Naive thymus-derived CD8-positive, alpha-beta T cell (primary cell): ENCODE data around the gene NES. TPM values are rescaled to one million over a fixed set of nuclear protein-coding genes. Genes with fewer than 3 reads are reported as not detected.

Experiments
- ATAC-seq, 2 donors: fragments of 150-1000 bp; cut with Tn5 transposase in 1 of 2; sonication (Bioruptor Pico), chemical (Tn5 transposase) in 1 of 2; 1 replicate in 1 of 2; 2 replicates in 1 of 2; pipeline ENCODE4 v1.10.0; 2021; ENCODE audit warnings: mild to moderate bottlenecking in 2 of 2, moderate library complexity in 2 of 2
- POLR2A ChIA-PET: fragments of 350-600 bp; sonication (Branson Sonifier 250); formaldehyde crosslinking; loops from one replicate; lab custom pipeline; 2021; ENCODE audit warnings: antibody characterized with exemption; lab: Charles Lee
- DNase-seq, 10 donors: peaks; one replicate each; pipeline versions ENCODE4 v3.0.0 to v3.0.0-alpha.2; 2020 to 2022
- H3K27ac Mint-ChIP-seq, 10 donors: one replicate each; pipeline ENCODE4 v1.8.0; 2020 to 2022; ENCODE audit warnings: mild to moderate bottlenecking in 10 of 10, mixed read lengths in 10 of 10, moderate library complexity in 4 of 10, inconsistent platforms in 1 of 10
- H3K27me3 Mint-ChIP-seq, 5 donors: one replicate each; pipeline ENCODE4 v1.8.0; 2021 to 2022; ENCODE audit warnings: mixed read lengths in 5 of 5
- H3K36me3 Mint-ChIP-seq, 3 donors: one replicate each; pipeline ENCODE4 v1.8.0; 2020 to 2022; ENCODE audit warnings: mixed read lengths in 3 of 3, mild to moderate bottlenecking in 2 of 3, inconsistent platforms in 1 of 3
- H3K4me1 Mint-ChIP-seq, 4 donors: one replicate each; pipeline ENCODE4 v1.8.0; 2021 to 2022; ENCODE audit warnings: mixed read lengths in 4 of 4
- H3K4me3 Mint-ChIP-seq, 10 donors: one replicate each; pipeline ENCODE4 v1.8.0; 2020 to 2022; ENCODE audit warnings: mild to moderate bottlenecking in 10 of 10, mixed read lengths in 10 of 10, moderate library complexity in 6 of 10, inconsistent platforms in 1 of 10
- H3K9me3 Mint-ChIP-seq, 9 donors: one replicate each; pipeline ENCODE4 v1.8.0; 2020 to 2022; ENCODE audit warnings: mixed read lengths in 9 of 9, mild to moderate bottlenecking in 3 of 9, inconsistent platforms in 1 of 9, moderate library complexity in 1 of 9
- polyA plus RNA-seq, 3 donors: library from polyadenylated mRNA; unstranded; fragments of 300-500 nt; fragmentation: Illumina TruSeq; gene quantifications; one replicate each; pipeline ENCODE4 v1.2.3, GENCODE V29; 2021
- total RNA-seq, 8 experiments: library from RNA in 2 of 8; stranded (reverse) in 2 of 8; gene quantifications; one replicate each; pipeline ENCODE4 v1.2.3 and lab custom pipeline; 2021 to 2026

Gene NES
- total and polyA plus RNA-seq, 5 experiments from 2014 or later, result not detected

DNA sequence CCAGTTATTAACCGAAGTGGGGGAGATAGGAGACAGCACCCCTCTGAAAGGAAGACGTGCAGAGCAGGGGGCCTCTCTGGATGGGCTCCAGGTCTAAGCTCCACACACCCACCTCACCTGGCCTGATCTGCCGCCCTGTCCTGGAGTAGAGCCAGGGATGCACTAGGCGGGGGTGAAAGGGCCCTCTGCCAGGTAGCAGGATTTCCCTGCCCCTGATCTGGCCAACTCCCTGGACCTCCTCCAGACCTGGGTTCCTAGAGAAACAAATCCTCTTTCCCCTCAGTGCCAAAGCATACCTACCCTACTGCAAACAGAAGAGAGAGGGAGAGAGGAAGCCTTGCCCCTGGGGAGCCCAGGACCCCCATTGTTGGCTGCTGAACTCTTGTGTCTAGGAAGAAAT is 26.1 kb upstream of the NES start:
- Mint-ChIP-seq H3K9me3 (no peaks in the 10 kb centered on the region), H3K27me3 (peaks cover 7 to 35% (median 25%) of the 10 kb centered on the region in 5 donors), H3K4me1 (peaks cover 19 to 51% (median 40%) of the 10 kb centered on the region in 4 donors), H3K27ac (no peak overlapping the region), H3K4me3 (peak overlapping the region in 1 of 10 donors; percentile 34), H3K36me3 (peaks cover 0 to 1% (median 0%) of the 10 kb centered on the region in 3 donors)
- POLR2A ChIA-PET, result interaction anchor here (4.8 kb wide), 1 partner anchor 24 kb away, joined by 33 read pairs; the partner anchor contains the start of genes ISG20L2 and METTL25B
- DNase-seq (no peak), ATAC-seq (no peak)

- Mint-ChIP-seq H3K27me3 (peaks cover 11 to 57% (median 41%) of the 10 kb centered on the region in 5 donors), H3K9me3 (no peaks in the 10 kb centered on the region), H3K36me3 (peaks cover 0 to 1% (median 0%) of the 10 kb centered on the region in 3 donors), H3K4me3 (peak overlapping the region in 2 of 10 donors; percentile 44 to 58), H3K4me1 (peaks cover 11 to 32% (median 25%) of the 10 kb centered on the region in 4 donors), H3K27ac (peak overlapping the region in 5 of 10 donors; percentile 14 to 82 (median 69))
- POLR2A ChIA-PET, result interaction anchor here (0.6 to 0.7 kb wide), 2 partner anchors 73 to 117 kb away, joined by 3 to 6 read pairs; no protein-coding TSS in a partner anchor
- DNase-seq (peak in 6 of 10 donors; percentile 16 to 56 (median 46)), ATAC-seq (peak; percentile 50 to 88)
Measured at GRCh38 chr1:156700736-156701531, 23.7 kb upstream of the NES start.

DNA sequence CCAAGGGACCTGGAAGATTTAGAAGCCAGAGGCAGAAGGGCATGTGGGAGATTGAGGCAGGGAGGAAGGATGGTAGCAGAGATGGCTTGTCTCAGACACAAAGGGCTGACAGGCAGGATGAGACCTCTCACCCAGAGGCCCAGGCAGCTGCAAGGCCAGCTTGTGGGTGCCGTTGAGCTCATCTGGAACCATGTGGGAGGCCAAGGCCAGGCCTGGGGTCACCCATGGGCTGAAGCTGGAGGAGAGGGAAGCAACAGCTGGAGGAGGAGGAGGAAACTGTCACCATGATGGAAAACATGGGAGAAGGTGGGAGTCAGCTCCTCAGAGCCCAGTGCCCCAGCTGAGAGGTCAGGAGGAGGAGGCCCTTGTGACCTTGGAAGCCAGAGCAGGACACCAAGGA is 21.8 kb upstream of the NES start:
- Mint-ChIP-seq H3K9me3 (no peaks in the 10 kb centered on the region), H3K4me1 (peaks cover 4 to 21% (median 12%) of the 10 kb centered on the region in 4 donors), H3K4me3 (no peak overlapping the region), H3K27ac (peak overlapping the region in 1 of 10 donors; percentile 75), H3K36me3 (peaks cover 0 to 1% (median 0%) of the 10 kb centered on the region in 3 donors), H3K27me3 (peaks cover 13 to 58% (median 41%) of the 10 kb centered on the region in 5 donors)
- DNase-seq (no peak), ATAC-seq (no peak)
- POLR2A ChIA-PET, result no interaction called here

- peaks cover 0 to 1% (median 0%) of the 10 kb centered on the region in 3 donors for H3K36me3 Mint-ChIP-seq
- POLR2A ChIA-PET, result no interaction called here
Measured at GRCh38 chr1:156697481-156697880, 20.3 kb upstream of the NES start.

DNA sequence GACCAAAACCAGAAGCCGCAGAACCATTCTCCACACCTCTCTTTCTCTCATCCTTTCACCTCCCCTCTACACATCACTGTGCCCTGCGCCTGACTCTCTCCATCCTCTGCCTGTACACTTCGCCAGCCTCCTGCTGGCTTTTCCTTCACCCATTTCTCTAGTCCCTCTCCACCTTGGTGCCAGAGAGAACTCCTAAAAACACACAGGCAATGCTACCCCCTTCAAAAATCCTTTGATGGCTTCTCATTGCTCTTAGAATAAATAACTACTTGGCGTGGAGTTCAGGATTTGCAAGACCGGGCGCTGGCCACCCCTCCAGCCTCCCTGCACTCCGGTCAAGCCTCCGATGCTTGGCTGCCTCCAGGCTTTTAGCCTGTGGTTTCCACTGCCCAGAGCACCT is 19.5 kb upstream of the NES start:
- Mint-ChIP-seq H3K27ac (peak overlapping the region in 1 of 10 donors; percentile 84), H3K4me3 (no peak overlapping the region), H3K9me3 (no peaks in the 10 kb centered on the region), H3K27me3 (peaks cover 22 to 71% (median 49%) of the 10 kb centered on the region in 5 donors), H3K4me1 (peaks cover 14 to 41% (median 27%) of the 10 kb centered on the region in 4 donors), H3K36me3 (peaks cover 0 to 1% (median 0%) of the 10 kb centered on the region in 3 donors)
- POLR2A ChIA-PET, result no interaction called here
- peak in 1 of 10 donors; percentile 35 for DNase-seq
- no peak for ATAC-seq

More at GRCh38 chr1:156697481-156697880, 20.3 kb upstream of the NES start:
- Mint-ChIP-seq H3K9me3 (no peaks in the 10 kb centered on the region), H3K4me1 (peaks cover 8 to 34% (median 20%) of the 10 kb centered on the region in 4 donors), H3K27ac (no peak overlapping the region), H3K4me3 (no peak overlapping the region), H3K27me3 (peaks cover 17 to 64% (median 42%) of the 10 kb centered on the region in 5 donors)
- DNase-seq, result no peak
- no peak for ATAC-seq

DNA sequence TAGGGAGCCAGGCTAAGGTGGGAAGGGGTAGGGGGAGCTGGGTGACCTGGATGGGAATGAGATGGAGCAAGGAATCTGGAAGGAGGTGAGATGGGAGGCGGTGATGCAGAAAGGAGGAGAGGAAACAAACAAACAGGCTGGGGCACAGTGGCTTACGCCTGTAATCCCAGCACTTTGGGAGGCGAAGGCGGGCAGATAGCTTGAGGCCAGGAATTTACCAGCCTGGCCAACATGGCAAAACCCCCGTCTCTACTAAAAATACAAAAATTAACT is 17.4 kb upstream of the NES start:
- H3K36me3 Mint-ChIP-seq, result peaks cover 0 to 1% (median 0%) of the 10 kb centered on the region in 3 donors
- POLR2A ChIA-PET, result interaction anchor here (0.6 kb wide), 1 partner anchor 76 kb away, joined by 4 read pairs; no protein-coding TSS in a partner anchor
- ATAC-seq (no peak), DNase-seq (peak in 1 of 10 donors; percentile 41)
- H3K27me3 Mint-ChIP-seq, result peaks cover 27 to 82% (median 62%) of the 10 kb centered on the region in 5 donors
- no peaks in the 10 kb centered on the region for H3K9me3 Mint-ChIP-seq
- H3K4me3 Mint-ChIP-seq, result no peak overlapping the region
- H3K4me1 Mint-ChIP-seq, result peaks cover 13 to 28% (median 23%) of the 10 kb centered on the region in 4 donors
- peak overlapping the region in 3 of 10 donors; percentile 20 to 74 (median 59) for H3K27ac Mint-ChIP-seq

DNA sequence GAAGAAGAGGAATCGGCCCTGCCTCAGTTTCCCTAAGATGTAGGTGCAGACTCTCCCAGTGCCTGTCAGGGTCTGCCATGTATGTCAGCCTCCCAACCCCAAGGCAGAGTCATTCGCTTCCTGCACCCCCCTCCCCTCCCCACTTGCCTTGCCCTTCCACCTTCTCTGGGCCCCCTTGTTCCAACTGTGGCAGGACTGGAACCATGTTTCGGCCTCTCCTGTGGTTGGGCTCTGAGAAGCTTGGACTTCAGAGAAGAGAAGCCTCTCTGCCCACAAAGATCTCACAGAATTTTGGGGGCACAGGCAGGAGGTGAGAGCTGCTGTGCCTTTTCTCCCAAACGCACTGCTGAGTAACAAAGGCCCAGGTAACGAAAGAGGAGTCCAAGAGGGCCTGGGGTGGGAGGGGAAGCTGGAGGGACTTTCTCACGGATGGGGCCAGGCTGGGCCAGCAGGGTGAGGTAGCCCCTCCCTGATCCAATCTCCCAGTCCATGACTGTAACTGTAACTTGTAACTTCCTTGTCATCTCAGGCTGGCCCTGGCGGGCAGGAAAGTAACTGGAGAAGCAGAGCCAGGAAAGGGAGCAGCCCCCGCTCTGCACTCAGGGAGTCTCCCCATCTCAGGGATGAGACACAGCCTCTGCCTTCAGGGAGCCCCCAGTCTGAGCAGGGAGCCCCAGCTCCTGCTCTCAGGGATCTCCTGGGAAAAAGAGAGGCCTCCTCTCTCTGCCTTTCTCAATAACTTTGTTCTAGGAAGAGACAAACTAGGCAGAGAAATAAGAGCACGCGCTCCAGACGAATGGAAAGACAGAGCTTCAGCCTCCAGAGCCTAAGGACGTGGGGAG is 16.9 kb upstream of the NES start:
- Mint-ChIP-seq H3K27ac (peak overlapping the region in 3 of 10 donors; percentile 20 to 74 (median 59)), H3K9me3 (no peaks in the 10 kb centered on the region), H3K36me3 (peaks cover 0 to 1% (median 0%) of the 10 kb centered on the region in 3 donors), H3K27me3 (peaks cover 28 to 82% (median 64%) of the 10 kb centered on the region in 5 donors), H3K4me1 (peaks cover 19 to 30% (median 25%) of the 10 kb centered on the region in 4 donors), H3K4me3 (peak overlapping the region in 1 of 10 donors; percentile 15)
- DNase-seq (peak in 1 of 10 donors; percentile 50), ATAC-seq (no peak)
- POLR2A ChIA-PET, result no interaction called here

- POLR2A ChIA-PET, result no interaction called here
- H3K36me3 Mint-ChIP-seq, result no peaks in the 10 kb centered on the region
- peaks cover 19 to 32% (median 25%) of the 10 kb centered on the region in 4 donors for H3K4me1 Mint-ChIP-seq
- ATAC-seq, result peak in 1 of 2 donors; percentile 15
- H3K27me3 Mint-ChIP-seq, result peaks cover 28 to 75% (median 57%) of the 10 kb centered on the region in 5 donors
- no peaks in the 10 kb centered on the region for H3K9me3 Mint-ChIP-seq
- peak overlapping the region in 3 of 10 donors; percentile 15 to 64 (median 36) for H3K4me3 Mint-ChIP-seq
- DNase-seq, result peak in 5 of 10 donors; percentile 12 to 60 (median 21)
- H3K27ac Mint-ChIP-seq, result peak overlapping the region in 3 of 10 donors; percentile 25 to 72 (median 63)
Measured at GRCh38 chr1:156692925-156693847, 16.0 kb upstream of the NES start.

DNA sequence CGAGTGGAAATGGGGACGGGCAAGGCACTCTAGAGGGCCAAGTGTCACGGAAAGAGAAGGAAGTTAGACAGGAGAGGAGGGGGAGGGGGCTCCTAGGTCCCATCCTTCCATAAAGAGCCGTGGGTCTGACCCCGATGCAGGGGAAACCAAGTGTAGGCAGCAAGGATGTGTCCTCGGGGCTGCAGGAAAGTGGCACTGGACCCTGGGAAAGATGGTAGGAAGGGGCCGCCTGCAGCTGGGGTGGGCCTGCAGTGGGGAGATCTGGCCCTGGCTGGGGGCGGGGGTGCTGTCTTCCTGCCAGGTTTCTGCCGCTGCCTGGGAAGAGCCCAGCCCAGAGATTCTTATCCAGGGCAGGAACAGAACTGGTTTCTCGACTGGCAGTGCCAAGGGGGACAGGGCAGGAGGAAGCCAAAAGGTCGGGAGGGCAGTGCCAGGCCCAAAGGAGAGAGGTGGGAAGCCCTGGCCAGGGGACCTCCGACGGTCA is 15.3 kb upstream of the NES start:
- Mint-ChIP-seq H3K4me1 (peaks cover 19 to 32% (median 25%) of the 10 kb centered on the region in 4 donors), H3K27ac (peak overlapping the region in 2 of 10 donors; percentile 67 to 72)

DNA sequence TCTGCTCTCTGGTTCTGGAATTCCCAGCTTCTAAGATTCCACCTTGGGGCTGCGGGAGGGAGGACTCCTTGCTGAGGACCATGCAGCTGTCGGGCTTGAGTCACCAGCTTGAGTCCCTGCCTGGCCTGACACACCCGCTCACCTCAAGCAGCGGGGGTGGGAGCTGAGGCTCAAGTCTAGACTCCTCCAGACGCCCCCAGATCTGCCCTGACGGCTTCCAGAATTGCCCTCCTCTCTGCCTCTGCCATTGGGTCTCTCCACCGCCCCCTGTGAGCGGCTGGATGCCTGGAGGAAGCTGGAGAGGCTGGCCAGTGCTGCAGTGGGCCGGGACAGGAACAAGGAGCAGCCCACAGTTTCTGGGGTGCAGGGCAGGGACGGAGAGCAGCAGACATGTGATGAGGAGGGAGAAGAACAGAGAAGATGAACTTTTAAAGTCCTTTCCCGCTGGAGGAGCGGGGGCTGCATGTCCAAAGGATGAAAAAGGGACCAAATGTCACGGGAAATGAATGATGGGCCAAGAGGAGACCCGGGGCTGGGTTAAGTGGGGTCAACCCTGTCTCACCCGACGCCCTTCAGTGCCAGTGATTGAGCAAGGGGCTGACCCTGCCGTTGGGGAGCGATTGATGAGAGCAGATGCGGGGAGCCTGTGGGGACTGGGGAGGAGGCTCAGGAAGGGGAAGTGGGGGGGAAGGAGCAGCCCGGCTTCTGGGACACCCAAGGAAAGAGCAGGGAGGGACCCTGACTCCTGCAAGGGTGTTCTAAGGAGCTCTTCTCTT is 14.6 kb upstream of the NES start:
- Mint-ChIP-seq H3K36me3 (no peaks in the 10 kb centered on the region), H3K27ac (peak overlapping the region in 3 of 10 donors; percentile 67 to 74 (median 72)), H3K4me3 (peak overlapping the region in 2 of 10 donors; percentile 7 to 41), H3K27me3 (peaks cover 28 to 66% (median 46%) of the 10 kb centered on the region in 5 donors), H3K4me1 (peaks cover 19 to 32% (median 25%) of the 10 kb centered on the region in 4 donors), H3K9me3 (no peaks in the 10 kb centered on the region)
- peak in 1 of 10 donors; percentile 59 for DNase-seq
- POLR2A ChIA-PET, result interaction anchor here (0.7 kb wide), 1 partner anchor 22 kb away, joined by 3 read pairs; no protein-coding TSS in a partner anchor
- ATAC-seq, result no peak

More for the DNA sequence above, 15.3 kb upstream of the NES start:
- POLR2A ChIA-PET, result interaction anchor here (0.7 kb wide), 1 partner anchor 21 kb away, joined by 3 read pairs; no protein-coding TSS in a partner anchor
- no peak for ATAC-seq
- H3K4me3 Mint-ChIP-seq, result peak overlapping the region in 2 of 10 donors; percentile 7 to 41
- H3K9me3 Mint-ChIP-seq, result no peaks in the 10 kb centered on the region
- H3K36me3 Mint-ChIP-seq, result no peaks in the 10 kb centered on the region
- DNase-seq, result peak in 1 of 10 donors; percentile 38
- H3K27me3 Mint-ChIP-seq, result peaks cover 28 to 69% (median 53%) of the 10 kb centered on the region in 5 donors
